Endothelial cell of umbilical vein (primary cell): Measurements from ENCODE around the gene HOXC11. TPM values are rescaled to one million over a fixed set of nuclear protein-coding genes. Genes with fewer than 3 reads are reported as not detected.

Source experiments
- BruUV-seq: library from RNA; stranded (reverse); fragments of 400-500 nt; replicated peaks from 2 replicates; lab custom pipeline; 2021; lab: Mats Ljungman, UMichigan
- CTCF ChIA-PET: fragments of 300-600, 350-600 bp; sonication (Branson Sonifier 250); formaldehyde crosslinking; loops from one replicate; lab custom pipeline; 2021; ENCODE audit warnings: antibody characterized with exemption, inconsistent platforms; lab: Charles Lee
- POLR2A ChIA-PET: fragments of 300-600, 350-600 bp; sonication (Branson Sonifier 250); formaldehyde crosslinking; loops from one replicate; lab custom pipeline; 2021; ENCODE audit warnings: antibody characterized with exemption, inconsistent platforms; lab: Charles Lee
- DNase-seq: peaks from one replicate; pipeline ENCODE4 v3.0.0-alpha.2; 2011; ENCODE audit warnings: low read depth, low spot score
- FAIRE-seq: peaks from 2 replicates; lab custom pipeline; 2011; peaks lifted over from hg19 to GRCh38; lab: Jason Lieb, UNC
- H2AFZ ChIP-seq: 2 replicates; pipeline ENCODE4 v1.6.0; 2012; ENCODE audit warnings: low read depth, low read length, control low read depth, inconsistent platforms
- H3K27ac ChIP-seq: 2 replicates; pipeline ENCODE4 v1.5.1; 2011; ENCODE audit warnings: low read depth, mild to moderate bottlenecking, control low read depth, low read length, moderate library complexity; ENCODE audit not compliant: insufficient read depth
- H3K27me3 ChIP-seq, 2 experiments: 2 replicates each; pipeline versions ENCODE4 v1.6.0 to v1.6.1; 2011; ENCODE audit warnings: low read length in 2 of 2, mixed read lengths in 1 of 2; ENCODE audit not compliant: control insufficient read depth in 2 of 2, insufficient read depth in 2 of 2
- H3K36me3 ChIP-seq, 2 experiments: 2 replicates in 1 of 2; 3 replicates in 1 of 2; pipeline ENCODE4 v1.5.1; 2011; ENCODE audit warnings: low read length in 2 of 2, mild to moderate bottlenecking in 1 of 2, moderate library complexity in 1 of 2; ENCODE audit not compliant: control insufficient read depth in 2 of 2, insufficient read depth in 2 of 2; ENCODE audit errors: extremely low read depth in 1 of 2
- H3K4me1 ChIP-seq: 3 replicates; pipeline ENCODE4 v1.5.1; 2011; ENCODE audit warnings: mild to moderate bottlenecking, low read length; ENCODE audit not compliant: control insufficient read depth, insufficient read depth; ENCODE audit errors: extremely low read depth
- H3K4me2 ChIP-seq: 2 replicates; pipeline ENCODE4 v1.6.1; 2011; ENCODE audit warnings: low read length, control low read depth, mixed read lengths; ENCODE audit not compliant: insufficient read depth
- H3K4me3 ChIP-seq, 3 experiments: fragments of 200-600 bp in 1 of 3; sonication (generic), shearing (Covaris generic) in 1 of 3; replicated peaks in 1 of 3; 2 replicates each; pipeline ENCODE4 v1.5.1; 2011 to 2016; ENCODE audit warnings: control low read depth in 3 of 3, low read length in 3 of 3, mild to moderate bottlenecking in 2 of 3, inconsistent platforms in 1 of 3, low read depth in 1 of 3, moderate library complexity in 1 of 3; ENCODE audit not compliant: insufficient read depth in 1 of 3
- H3K79me2 ChIP-seq: 2 replicates; pipeline ENCODE4 v1.6.0; 2012; ENCODE audit warnings: low read length, inconsistent platforms; ENCODE audit not compliant: control insufficient read depth, insufficient read depth
- H3K9ac ChIP-seq: replicated peaks from 2 replicates; pipeline ENCODE3; 2011; ENCODE audit warnings: low read length, control low read depth; ENCODE audit not compliant: insufficient read depth; ENCODE audit errors: extremely low read depth
- H3K9me1 ChIP-seq: replicated peaks from 3 replicates; pipeline ENCODE4 v1.6.0; 2011; ENCODE audit warnings: mild to moderate bottlenecking, low read length; ENCODE audit not compliant: control insufficient read depth, insufficient read depth; ENCODE audit errors: extremely low read depth
- H3K9me3 ChIP-seq: replicated peaks from 2 replicates; pipeline ENCODE4 v1.5.1; 2012; ENCODE audit warnings: low read length, inconsistent platforms; ENCODE audit not compliant: control insufficient read depth, insufficient read depth
- H4K20me1 ChIP-seq: replicated peaks from 2 replicates; pipeline ENCODE3; 2011; ENCODE audit warnings: mild to moderate bottlenecking, low read length; ENCODE audit not compliant: control insufficient read depth, insufficient read depth; ENCODE audit errors: extremely low read depth
- CTCF ChIP-seq, 2 donors: IDR thresholded peaks; 1 replicate in 1 of 2; 2 replicates in 1 of 2; pipeline ENCODE4 v1.5.1; 2011; ENCODE audit warnings: low read length in 2 of 2, mild to moderate bottlenecking in 2 of 2, moderate library complexity in 2 of 2, control low read depth in 1 of 2, inconsistent platforms in 1 of 2, low read depth in 1 of 2; ENCODE audit not compliant: insufficient read depth in 1 of 2; ENCODE audit errors: extremely low read depth in 1 of 2
- EZH2 ChIP-seq: IDR thresholded peaks from 2 replicates; pipeline ENCODE4 v1.6.1; 2012; ENCODE audit warnings: borderline replicate concordance, low read depth, mild to moderate bottlenecking, moderate library complexity, low read length, inconsistent platforms; ENCODE audit not compliant: severe bottlenecking
- GATA2 ChIP-seq: IDR thresholded peaks from 2 replicates; pipeline ENCODE4 v1.7.0; 2011; ENCODE audit warnings: low read depth, mild to moderate bottlenecking, moderate library complexity, mixed read lengths, low read length; ENCODE audit not compliant: insufficient read length, insufficient read depth
- MAX ChIP-seq: IDR thresholded peaks from 2 replicates; pipeline ENCODE4 v1.6.1; 2011; ENCODE audit not compliant: insufficient read depth, insufficient read length
- MYC ChIP-seq: IDR thresholded peaks from one replicate; pipeline ENCODE4 v1.6.1; 2011; ENCODE audit warnings: mild to moderate bottlenecking, low read depth, low read length
- POLR2A ChIP-seq: IDR thresholded peaks from 2 replicates; pipeline ENCODE4 v1.6.1; 2012; ENCODE audit warnings: low read depth, mild to moderate bottlenecking, control low read depth, low read length
- POLR2AphosphoS5 ChIP-seq: IDR thresholded peaks from 2 replicates; pipeline ENCODE4 v1.6.1; 2012; ENCODE audit warnings: low read depth, mild to moderate bottlenecking, control low read depth, low read length, moderate library complexity; ENCODE audit not compliant: insufficient read depth
- dilution Hi-C: fragments of 300-500 bp; cut with MboI; formaldehyde crosslinking; loops from one replicate; pipeline ENCODE4 v1.15.0; 2019; ENCODE audit warnings: low sequenced_read_pairs; ENCODE audit not compliant: extremely low pct_ligation_motif_present
- intact Hi-C: fragments of 100-400 bp; cut with micrococcal nuclease; formaldehyde crosslinking; loops from one replicate; pipeline ENCODE4 v1.10.0; 2022
- polyA plus RNA-seq, 4 experiments: library from polyadenylated mRNA; depleted of rRNA in 3 of 4; stranded (reverse) in 3 of 4; unstranded in 1 of 4; fragments of >200 nt; gene quantifications; 2 replicates each; pipeline versions ENCODE4 v1.2.1 to v1.2.3, GENCODE V29; 2011 to 2012; ENCODE audit warnings: missing spikeins in 1 of 4
- total RNA-seq: library from RNA; stranded (reverse); gene quantifications from 2 replicates; pipeline ENCODE4 v1.2.3, GENCODE V29; 2021

Gene HOXC11
- total and polyA plus RNA-seq, 2 donors (not counting 3 experiments of a cell fraction or from before 2014, with no cell fraction given) = not detected

DNA sequence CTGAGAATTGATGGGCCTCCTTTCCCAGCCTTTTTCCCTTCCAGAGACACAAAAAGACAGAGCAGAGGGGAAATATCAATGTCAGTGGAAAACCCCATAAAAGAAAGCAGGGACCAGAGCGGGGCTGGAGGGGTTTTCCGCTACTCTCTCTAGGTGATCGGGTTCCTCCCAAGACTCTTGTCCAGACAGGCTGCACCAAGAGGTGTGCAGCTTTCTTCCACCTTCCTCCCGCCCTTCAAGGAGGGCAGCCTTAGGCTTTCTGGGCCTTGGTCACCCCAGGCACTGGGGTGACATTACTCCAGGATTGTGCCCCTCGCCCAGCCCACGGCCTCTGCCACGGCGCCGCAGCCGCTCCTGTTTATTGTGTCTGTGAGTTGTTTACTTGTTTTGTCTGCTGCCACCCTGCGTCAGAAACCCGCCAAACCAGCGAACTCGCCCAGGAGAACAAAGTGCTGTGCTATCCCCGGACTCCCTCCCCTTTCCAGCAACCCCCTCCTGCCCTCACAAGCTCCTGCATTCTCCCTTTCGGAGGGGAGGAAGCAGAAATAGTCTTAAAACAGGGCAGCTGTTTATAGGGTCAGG is 48.6 kb downstream of the HOXC11 start:
- Histone ChIP-seq H3K4me1 (peaks cover 3% of the 10 kb centered on the region), H3K4me2 (no peak overlapping the region), H3K9me3 (no peaks in the 10 kb centered on the region), H3K27me3 (peaks cover 82 to 92% of the 10 kb centered on the region in 2 experiments), H4K20me1 (no peaks in the 10 kb centered on the region), H3K9ac (no peak overlapping the region), H3K27ac (no peak overlapping the region), H2AFZ (no peak overlapping the region), H3K79me2 (no peaks in the 10 kb centered on the region), H3K4me3 (no peak overlapping the region), H3K9me1 (no peaks in the 10 kb centered on the region), H3K36me3 (no peaks in the 10 kb centered on the region)
- CTCF ChIA-PET = interaction anchor here (1.2 to 2.6 kb wide), 5 partner anchors 8 to 186 kb away, joined by 3 to 9 read pairs (median 5); partner anchors contain the start of gene HOXC5
- no peak for DNase-seq
- dilution Hi-C loops (no loop called here), intact Hi-C loops (no loop called here)
- BruUV-seq = no TSS peak
- FAIRE-seq = no peak
- POLR2A ChIA-PET = no interaction called here
- TF ChIP-seq EZH2 (peak; percentile 54), GATA2 (no peak)

GRCh38 chr12:54022960-54023884 is 50.3 kb downstream of the HOXC11 start:
- H3K9ac ChIP-seq = no peak overlapping the region
- no peaks in the 10 kb centered on the region for H3K79me2 ChIP-seq
- FAIRE-seq = no peak
- no peaks in the 10 kb centered on the region for H3K9me1 ChIP-seq
- H3K36me3 ChIP-seq = no peaks in the 10 kb centered on the region
- no peak for TF ChIP-seq CTCF (IDR thresholded peaks at IDR 0.05; ENCODE audit: extremely low read depth in 1 of 2, insufficient read depth in 1 of 2, low read depth in 1 of 2, low read length in 2 of 2)
- no peak for TF ChIP-seq POLR2AphosphoS5
- TF ChIP-seq EZH2 = no peak
- no peak for TF ChIP-seq MYC
- no peak for TF ChIP-seq MAX
- TF ChIP-seq POLR2A = no peak
- no peak overlapping the region for H2AFZ ChIP-seq
- ChIA-PET CTCF (interaction anchor here (0.9 to 2.1 kb wide), 7 partner anchors 9 to 185 kb away, joined by 3 to 19 read pairs (median 5); partner anchors contain the start of gene HOXC5), POLR2A (no interaction called here)
- H3K27me3 ChIP-seq = peaks cover 84 to 94% of the 10 kb centered on the region in 2 experiments
- H4K20me1 ChIP-seq = no peaks in the 10 kb centered on the region
- H3K4me2 ChIP-seq = no peak overlapping the region
- intact Hi-C loops = no loop called here
- H3K9me3 ChIP-seq = no peaks in the 10 kb centered on the region
- no peak overlapping the region for H3K4me3 ChIP-seq
- peaks cover 3% of the 10 kb centered on the region for H3K4me1 ChIP-seq
- BruUV-seq = no TSS peak
- H3K27ac ChIP-seq = no peak overlapping the region
- no peak for DNase-seq
- dilution Hi-C loops = no loop called here
